ENCODE data around the gene MAEA.

Gene MAEA

DNA sequence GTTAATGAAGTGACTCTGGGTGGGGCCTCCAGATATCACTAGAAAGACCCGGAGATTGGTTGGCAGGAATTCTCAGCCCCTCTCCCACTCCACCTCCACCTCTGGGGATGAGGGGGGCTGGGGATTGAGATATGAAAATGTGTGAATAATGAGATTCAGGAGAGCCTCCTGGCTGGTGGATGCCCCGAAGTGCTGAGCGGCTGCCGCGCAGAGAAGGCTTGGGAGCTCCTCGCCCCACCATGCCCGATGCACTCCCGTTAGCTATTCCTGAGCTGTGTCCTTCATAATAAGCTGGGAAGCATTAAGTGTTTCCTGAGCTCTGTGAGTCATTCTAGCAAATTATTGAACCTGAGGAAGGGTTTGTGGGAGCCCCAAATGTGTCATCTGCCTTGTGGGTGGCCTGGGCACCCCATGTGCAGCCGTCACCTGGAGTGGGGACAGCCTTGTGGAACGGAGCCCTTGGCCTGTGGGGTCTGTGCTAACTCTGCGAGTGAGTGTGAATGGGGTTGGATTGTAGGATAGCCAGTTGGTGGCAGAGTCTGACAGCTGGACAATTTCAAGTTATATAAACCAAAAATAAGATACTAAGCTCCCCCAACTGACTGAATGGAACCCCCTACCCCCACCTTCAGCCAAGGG, 4.4 kb upstream of the MAEA start:
- no peak for TF ChIP-seq CTCF (IDR thresholded peaks at IDR 0.05; ENCODE audit: unreplicated experiment in 3 of 3)
- Mint-ChIP-seq H3K4me3 (no peak overlapping the region), H3K9me3 (peaks cover 4% of the 10 kb centered on the region), H3K4me1 (peaks cover 7% of the 10 kb centered on the region), H3K36me3 (ENCODE audit: low read depth) (no peaks in the 10 kb centered on the region), H3K27me3 (ENCODE audit: low read depth) (peaks cover 4% of the 10 kb centered on the region), H3K27ac (no peak overlapping the region)

DNA sequence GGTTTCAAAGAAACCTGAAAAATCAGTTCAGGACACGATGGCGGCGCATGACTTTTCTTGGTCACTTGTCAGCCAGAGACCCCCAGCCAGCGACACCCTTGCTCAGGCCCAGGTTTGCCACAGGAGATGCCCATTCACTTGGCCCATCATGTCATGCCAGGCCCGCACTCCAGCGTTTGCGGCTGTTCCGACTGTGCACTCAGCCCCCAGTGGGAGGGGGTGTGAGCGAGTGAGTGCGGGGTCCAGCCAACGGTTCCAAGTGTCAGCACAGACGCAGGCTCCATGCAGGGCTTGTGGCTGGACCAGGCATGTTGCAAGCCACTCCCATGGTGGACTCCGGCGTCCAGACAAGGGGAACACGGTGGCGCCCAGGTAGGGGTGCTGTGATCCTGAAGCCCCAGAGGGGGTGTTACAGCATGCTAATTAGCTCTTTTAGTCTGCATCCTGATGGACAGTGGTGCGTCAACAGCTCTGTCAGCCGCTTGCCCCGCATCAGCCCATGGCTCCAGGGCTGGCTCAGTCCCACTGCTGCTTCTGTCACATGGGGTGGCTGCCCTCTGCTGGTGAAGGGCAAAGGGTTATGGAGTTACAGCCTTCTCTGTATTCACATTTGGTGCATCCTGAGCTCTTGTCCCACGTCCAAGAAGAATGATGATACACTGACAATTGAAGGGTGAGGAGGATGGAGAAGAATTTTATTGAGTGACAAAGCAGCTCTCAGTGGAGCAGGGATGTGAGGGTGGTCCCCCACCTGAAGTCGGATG, 3.7 kb upstream of the MAEA start:
- no peaks in the 10 kb centered on the region for H3K36me3 Mint-ChIP-seq (ENCODE audit: low read depth)

DNA sequence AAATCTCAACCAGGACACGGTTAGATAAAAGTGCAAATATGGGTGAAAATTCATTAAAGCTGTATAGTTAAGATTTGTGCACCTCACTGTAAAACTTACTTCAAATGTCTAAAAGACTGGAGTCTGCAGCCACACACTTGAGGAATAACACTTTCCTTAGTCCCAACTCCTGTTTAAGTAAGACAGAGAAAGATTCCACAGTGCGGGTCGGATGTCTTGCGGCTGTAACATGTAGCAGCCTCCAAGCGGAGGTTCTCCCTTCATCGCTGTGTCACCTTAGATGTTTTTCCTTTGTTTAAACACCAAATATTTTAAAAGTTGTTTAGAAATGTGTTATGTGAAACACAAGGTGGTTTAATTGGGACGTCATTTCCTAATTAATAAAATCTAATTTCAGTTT, 905 bp upstream of the MAEA start:
- TF ChIP-seq CTCF (IDR thresholded peaks at IDR 0.05; ENCODE audit: unreplicated experiment in 3 of 3): no peak
- H3K9me3 Mint-ChIP-seq: peaks cover 4% of the 10 kb centered on the region

More for the DNA sequence above, 3.7 kb upstream of the MAEA start:
- Mint-ChIP-seq H3K4me3 (peak overlapping the region; percentile 24 to 37 (median 36)), H3K4me1 (peaks cover 11% of the 10 kb centered on the region), H3K27me3 (ENCODE audit: low read depth) (peaks cover 4% of the 10 kb centered on the region), H3K27ac (peak overlapping the region in 1 of 3 experiments; percentile 36), H3K9me3 (peaks cover 4% of the 10 kb centered on the region)
- no peak for TF ChIP-seq CTCF (IDR thresholded peaks at IDR 0.05; ENCODE audit: unreplicated experiment in 3 of 3)

GRCh38 chr4:1290165-1290977, 680 bp downstream of the MAEA start:
- H3K4me3 Mint-ChIP-seq: peak overlapping the region; percentile 95 to 97 (median 95)
- H3K27me3 Mint-ChIP-seq (ENCODE audit: low read depth): no peaks in the 10 kb centered on the region
- TF ChIP-seq CTCF (IDR thresholded peaks at IDR 0.05; ENCODE audit: unreplicated experiment in 3 of 3): no peak
- no peaks in the 10 kb centered on the region for H3K36me3 Mint-ChIP-seq (ENCODE audit: low read depth)
- H3K27ac Mint-ChIP-seq: peak overlapping the region; percentile 78 to 94 (median 93)
- peaks cover 24% of the 10 kb centered on the region for H3K4me1 Mint-ChIP-seq
- peaks cover 4% of the 10 kb centered on the region for H3K9me3 Mint-ChIP-seq

More for the DNA sequence above, 905 bp upstream of the MAEA start:
- H3K36me3 Mint-ChIP-seq (ENCODE audit: low read depth): no peaks in the 10 kb centered on the region
- peaks cover 24% of the 10 kb centered on the region for H3K4me1 Mint-ChIP-seq
- peak overlapping the region; percentile 84 to 91 (median 89) for H3K4me3 Mint-ChIP-seq
- peak overlapping the region; percentile 65 to 89 (median 68) for H3K27ac Mint-ChIP-seq
- H3K27me3 Mint-ChIP-seq (ENCODE audit: low read depth): no peaks in the 10 kb centered on the region

DNA sequence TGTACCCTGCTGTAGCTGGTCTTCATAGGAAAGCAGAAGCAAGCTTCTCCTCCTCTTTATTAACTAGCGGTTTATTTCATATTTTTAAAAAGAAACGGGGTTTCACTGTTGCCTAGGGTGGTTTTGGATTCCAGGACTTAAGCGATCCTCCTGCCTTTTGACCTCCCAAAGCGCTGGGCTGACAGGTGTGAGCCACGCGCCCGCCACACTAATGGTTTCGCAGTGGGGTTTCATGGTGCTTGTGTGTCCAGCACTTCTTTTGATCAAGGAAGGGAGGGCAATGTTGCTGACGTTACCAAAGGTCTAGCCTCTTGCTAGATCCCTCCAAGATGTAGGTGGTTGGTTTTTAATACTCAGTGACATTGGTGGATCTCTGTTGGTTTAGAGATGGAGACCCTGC, 1.4 kb downstream of the MAEA start:
- Mint-ChIP-seq H3K27me3 (ENCODE audit: low read depth) (no peaks in the 10 kb centered on the region), H3K9me3 (peaks cover 3% of the 10 kb centered on the region), H3K36me3 (ENCODE audit: low read depth) (no peaks in the 10 kb centered on the region), H3K4me3 (peak overlapping the region; percentile 95 to 97 (median 95)), H3K27ac (peak overlapping the region; percentile 78 to 94 (median 93)), H3K4me1 (peaks cover 24% of the 10 kb centered on the region)
- no peak for TF ChIP-seq CTCF (IDR thresholded peaks at IDR 0.05; ENCODE audit: unreplicated experiment in 3 of 3)
